ENCODE measurements around the gene PHOX2A. TPM values are rescaled to one million over a fixed set of nuclear protein-coding genes. Genes with fewer than 3 reads are reported as not detected.

Gene PHOX2A
- total RNA-seq, 1 donor from 2014 or later = not detected

DNA sequence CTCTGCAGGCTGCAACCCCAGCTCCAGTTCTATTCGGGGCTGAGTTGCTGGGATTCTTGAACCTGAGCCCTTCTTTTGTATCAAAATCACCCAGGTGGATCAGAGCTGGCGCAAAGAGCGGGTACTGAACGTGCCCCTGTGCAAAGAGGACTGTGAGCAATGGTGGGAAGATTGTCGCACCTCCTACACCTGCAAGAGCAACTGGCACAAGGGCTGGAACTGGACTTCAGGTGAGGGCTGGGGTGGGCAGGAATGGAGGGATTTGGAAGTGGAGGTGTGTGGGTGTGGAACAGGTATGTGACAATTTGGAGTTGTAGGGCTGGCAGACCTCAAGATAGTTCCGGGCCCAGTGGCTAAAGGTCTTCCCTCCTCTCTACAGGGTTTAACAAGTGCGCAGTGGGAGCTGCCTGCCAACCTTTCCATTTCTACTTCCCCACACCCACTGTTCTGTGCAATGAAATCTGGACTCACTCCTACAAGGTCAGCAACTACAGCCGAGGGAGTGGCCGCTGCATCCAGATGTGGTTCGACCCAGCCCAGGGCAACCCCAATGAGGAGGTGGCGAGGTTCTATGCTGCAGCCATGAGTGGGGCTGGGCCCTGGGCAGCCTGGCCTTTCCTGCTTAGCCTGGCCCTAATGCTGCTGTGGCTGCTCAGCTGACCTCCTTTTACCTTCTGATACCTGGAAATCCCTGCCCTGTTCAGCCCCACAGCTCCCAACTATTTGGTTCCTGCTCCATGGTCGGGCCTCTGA lies 48.3 kb downstream of the PHOX2A start:
- DNase-seq (ENCODE audit: low spot score) = no peak
- intact Hi-C loops (cut with DNase I) = no loop called here

DNA sequence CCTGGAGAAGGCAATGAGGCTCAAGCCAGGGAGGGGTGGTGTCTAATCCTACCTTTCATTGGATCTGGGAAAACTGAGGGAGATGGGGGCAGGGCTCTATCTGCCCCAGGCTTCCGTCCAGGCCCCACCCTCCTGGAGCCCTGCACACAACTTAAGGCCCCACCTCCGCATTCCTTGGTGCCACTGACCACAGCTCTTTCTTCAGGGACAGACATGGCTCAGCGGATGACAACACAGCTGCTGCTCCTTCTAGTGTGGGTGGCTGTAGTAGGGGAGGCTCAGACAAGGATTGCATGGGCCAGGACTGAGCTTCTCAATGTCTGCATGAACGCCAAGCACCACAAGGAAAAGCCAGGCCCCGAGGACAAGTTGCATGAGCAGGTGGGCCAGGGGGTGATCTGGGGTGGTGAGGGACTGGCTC lies 52.0 kb downstream of the PHOX2A start, which contains the start of gene FOLR1:
TSS of gene FOLR1 (plus strand) at position 180 of the 421 bp plus-strand sequence. CDS start at position 214, 34 bp downstream.
- intact Hi-C loops (cut with DNase I) = no loop called here
- DNase-seq (ENCODE audit: low spot score) = no peak

DNA sequence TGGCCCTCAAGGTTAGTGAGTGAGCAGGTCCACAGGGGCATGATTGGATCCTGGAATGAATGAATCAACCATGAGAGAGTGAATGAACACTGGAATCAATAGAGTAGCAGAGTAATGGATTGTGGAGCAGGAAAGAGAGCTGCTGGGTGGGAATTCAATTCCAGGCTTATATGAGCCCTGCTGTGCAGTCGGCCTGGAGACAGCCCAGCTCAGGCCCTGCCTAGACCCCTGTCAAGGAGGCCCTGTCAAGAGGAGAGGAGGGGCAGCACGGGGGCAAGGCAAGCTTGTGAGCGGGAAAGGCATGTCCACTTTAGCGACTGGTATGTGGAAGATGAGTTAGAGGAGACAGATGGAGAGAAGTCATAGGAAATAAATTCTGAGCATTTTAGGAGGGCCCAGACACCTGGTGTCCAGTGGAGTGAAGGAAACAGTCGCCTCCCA lies 53.3 kb downstream of the PHOX2A start:
- no peak for DNase-seq (ENCODE audit: low spot score)
- intact Hi-C loops (cut with DNase I) = no loop called here

DNA sequence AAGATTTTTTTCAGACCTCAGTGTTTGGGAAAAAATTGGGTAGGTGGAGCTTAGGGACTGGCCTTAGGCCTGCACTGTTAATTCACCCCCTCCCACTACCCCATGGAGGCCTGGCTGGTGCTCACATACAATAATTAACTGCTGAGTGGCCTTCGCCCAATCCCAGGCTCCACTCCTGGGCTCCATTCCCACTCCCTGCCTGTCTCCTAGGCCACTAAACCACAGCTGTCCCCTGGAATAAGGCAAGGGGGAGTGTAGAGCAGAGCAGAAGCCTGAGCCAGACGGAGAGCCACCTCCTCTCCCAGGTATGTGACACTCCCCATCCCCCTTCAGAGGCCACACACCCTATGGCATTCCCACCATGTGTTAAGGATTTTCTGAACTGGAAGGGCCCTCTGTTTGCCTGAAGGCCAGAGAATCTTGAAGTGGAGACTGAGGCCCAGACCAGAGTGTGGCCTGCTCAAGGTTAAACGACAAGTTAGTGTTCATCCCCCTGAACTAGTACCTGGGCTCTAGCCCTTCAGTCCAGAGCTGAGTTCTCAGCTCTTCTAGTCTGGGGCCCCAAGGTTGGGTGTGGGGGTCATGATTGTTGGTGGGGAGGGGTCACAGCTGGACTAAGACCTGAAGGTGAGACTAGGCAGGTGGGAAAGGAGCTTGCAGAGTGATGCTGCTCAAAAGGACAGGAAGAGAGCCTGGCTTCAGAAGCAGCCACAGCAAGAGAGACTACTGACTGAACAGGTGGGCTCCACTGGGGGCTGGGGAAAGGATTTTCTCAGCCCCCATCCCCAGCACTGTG lies 54.3 kb downstream of the PHOX2A start:
- intact Hi-C loops (cut with DNase I) = no loop called here
- DNase-seq (ENCODE audit: low spot score) = no peak

Other genes with a start within 250 kb of the PHOX2A start
- 6.2 TPM for gene IL18BP, start 245.3 kb downstream of the PHOX2A start, total RNA-seq
- gene NUMA1, start 163.6 kb downstream of the PHOX2A start, total RNA-seq = 86.0 TPM
- 4.2 TPM for gene LRRC51, start 163.3 kb downstream of the PHOX2A start, total RNA-seq
- 79.3 TPM for gene LAMTOR1, start 140.9 kb downstream of the PHOX2A start, total RNA-seq
- gene TOMT, start 138.3 kb downstream of the PHOX2A start, total RNA-seq = not detected
- 46.4 TPM for gene ANAPC15, start 131.5 kb downstream of the PHOX2A start, total RNA-seq
- gene FOLR3, start 108.5 kb downstream of the PHOX2A start, total RNA-seq = not detected
- 0.22 TPM for gene FOLR1, start 52.0 kb downstream of the PHOX2A start, total RNA-seq
- gene FOLR2, start 27.4 kb downstream of the PHOX2A start, total RNA-seq = 11.7 TPM
- 132 TPM for gene INPPL1, start 19.4 kb downstream of the PHOX2A start, total RNA-seq
- gene CLPB, start 190.4 kb upstream of the PHOX2A start, total RNA-seq = 16.7 TPM